LHCN-M2 (cell line): ENCODE measurements around the gene ANAPC5. TPM values are rescaled to one million over a fixed set of nuclear protein-coding genes. Genes with fewer than 3 reads are reported as not detected.
"Not testable (repeated sequence)": the region's sequence is repeated elsewhere in the genome, so short reads cannot be mapped to it uniquely, and the experiment has no call there.

ENCODE experiments used
- DNase-seq: peaks from one replicate; pipeline ENCODE4 v3.0.0-alpha.2; 2012; ENCODE audit warnings: low read depth
- total RNA-seq: library from RNA; depleted of rRNA; stranded (reverse); fragments of >200 nt; gene quantifications from 2 replicates; pipeline ENCODE4 v1.2.3, GENCODE V29; 2014

Gene ANAPC5
- total RNA-seq, 1 experiment from 2014 or later, result 137 TPM

GRCh38 chr12:121285856-121286255 is 66.4 kb downstream of the ANAPC5 start:
- no peak for DNase-seq

GRCh38 chr12:121284551-121285390 is 67.4 kb downstream of the ANAPC5 start:
- no peak for DNase-seq

- DNase-seq, result no peak
Observed at GRCh38 chr12:121283841-121284240, 68.4 kb downstream of the ANAPC5 start.

- DNase-seq, result no peak
Observed at GRCh38 chr12:121283388-121283787, 68.8 kb downstream of the ANAPC5 start.

GRCh38 chr12:121282910-121283309 is 69.3 kb downstream of the ANAPC5 start:
- DNase-seq, result not testable (repeated sequence)

- no peak for DNase-seq
Observed at GRCh38 chr12:121282072-121282742, 70.0 kb downstream of the ANAPC5 start.

GRCh38 chr12:121281116-121281515 is 71.1 kb downstream of the ANAPC5 start:
- DNase-seq, result not testable (repeated sequence)

- DNase-seq, result not testable (repeated sequence)
Observed at GRCh38 chr12:121280531-121280930, 71.7 kb downstream of the ANAPC5 start.

GRCh38 chr12:121279507-121279915 is 72.7 kb downstream of the ANAPC5 start:
- no peak for DNase-seq

GRCh38 chr12:121279071-121279375 is 73.2 kb downstream of the ANAPC5 start:
- no peak for DNase-seq

- DNase-seq, result no peak
Observed at GRCh38 chr12:121278169-121279070, 73.8 kb downstream of the ANAPC5 start.

- DNase-seq, result no peak
Observed at GRCh38 chr12:121277374-121277759, 74.8 kb downstream of the ANAPC5 start.

GRCh38 chr12:121274036-121274763 is 78.0 kb downstream of the ANAPC5 start:
- DNase-seq, result no peak

- no peak for DNase-seq
Observed at GRCh38 chr12:121273364-121273896, 78.8 kb downstream of the ANAPC5 start.

- no peak for DNase-seq
Observed at GRCh38 chr12:121267822-121268221, 84.4 kb downstream of the ANAPC5 start.

- no peak for DNase-seq
Observed at GRCh38 chr12:121264951-121265515, 87.2 kb downstream of the ANAPC5 start.

GRCh38 chr12:121264135-121264534 is 88.1 kb downstream of the ANAPC5 start:
- no peak for DNase-seq

GRCh38 chr12:121263206-121263935 is 88.8 kb downstream of the ANAPC5 start:
- no peak for DNase-seq

- no peak for DNase-seq
Observed at GRCh38 chr12:121261398-121261797, 90.8 kb downstream of the ANAPC5 start.

GRCh38 chr12:121260091-121260490 is 92.1 kb downstream of the ANAPC5 start:
- no peak for DNase-seq
